WTC11 (cell line): Measurements from ENCODE around the gene TPR. TPM values are rescaled to one million over a fixed set of nuclear protein-coding genes. Genes with fewer than 3 reads are reported as not detected.

Source experiments
- ATAC-seq: fragments of 200-7000 bp; cut with Tn5 transposase; 2 replicates; pipeline ENCODE4 v1.10.0; 2021; ENCODE audit warnings: mild to moderate bottlenecking, moderate library complexity
- CTCF ChIA-PET: fragments of 300-600 bp; sonication (Branson Sonifier 250); formaldehyde crosslinking; loops from one replicate; lab custom pipeline; 2021; ENCODE audit warnings: antibody characterized with exemption; lab: Charles Lee
- POLR2A ChIA-PET: fragments of 350-600 bp; sonication (Branson Sonifier 250); formaldehyde crosslinking; loops from one replicate; lab custom pipeline; 2021; ENCODE audit warnings: antibody characterized with exemption; lab: Charles Lee
- DNase-seq: peaks from one replicate; pipeline ENCODE4 v3.0.0; 2021; ENCODE audit warnings: low spot score
- H3K27ac Mint-ChIP-seq: 2 replicates; pipeline ENCODE4 v1.8.0; 2021; ENCODE audit warnings: mixed read lengths
- H3K27me3 Mint-ChIP-seq: 2 replicates; pipeline ENCODE4 v1.8.0; 2021; ENCODE audit warnings: low read depth, mild to moderate bottlenecking, moderate library complexity, mixed read lengths
- H3K36me3 Mint-ChIP-seq: 2 replicates; pipeline ENCODE4 v1.8.0; 2021; ENCODE audit warnings: mixed read lengths
- H3K4me1 Mint-ChIP-seq: 2 replicates; pipeline ENCODE4 v1.8.0; 2022; ENCODE audit warnings: mixed read lengths
- H3K4me3 Mint-ChIP-seq: 2 replicates; pipeline ENCODE4 v1.8.0; 2021; ENCODE audit warnings: mild to moderate bottlenecking, moderate library complexity, mixed read lengths
- H3K9me3 Mint-ChIP-seq: 2 replicates; pipeline ENCODE4 v1.8.0; 2021; ENCODE audit warnings: mixed read lengths
- HMGA2 ChIP-seq: fragments of 250-450 bp; sonication (Bioruptor Pico); IDR thresholded peaks from 2 replicates; pipeline ENCODE4 v1.4.0; 2021; ENCODE audit warnings: mild to moderate bottlenecking, moderate library complexity
- KAT7 ChIP-seq: sonication (generic); formaldehyde crosslinking; IDR thresholded peaks from 2 replicates; pipeline ENCODE4 v1.8.1; 2023; ENCODE audit warnings: missing genetic modification reagents, mild to moderate bottlenecking, borderline replicate concordance
- NFATC4 ChIP-seq: fragments of 250-450 bp; sonication (Bioruptor Pico); IDR thresholded peaks from 2 replicates; pipeline ENCODE4 v1.9.0; 2021; ENCODE audit warnings: mild to moderate bottlenecking
- NR2C2 ChIP-seq: sonication (generic); formaldehyde crosslinking; IDR thresholded peaks from 2 replicates; pipeline ENCODE4 v1.8.0; 2022; ENCODE audit warnings: mild to moderate bottlenecking, missing genetic modification reagents
- TCF7 ChIP-seq: sonication (generic); formaldehyde crosslinking; IDR thresholded peaks from 2 replicates; pipeline ENCODE4 v1.8.0; 2022; ENCODE audit warnings: mild to moderate bottlenecking, low read depth, missing genetic modification reagents, moderate library complexity
- total RNA-seq: library from RNA; stranded (reverse); gene quantifications from 3 replicates; pipeline ENCODE4 v1.2.3, GENCODE V29; 2021
- TF ChIP-seq, protein P1 (sequence below): sonication (generic); formaldehyde crosslinking; IDR thresholded peaks from 2 replicates; pipeline ENCODE4 v1.8.1; 2022; ENCODE audit warnings: low read depth, mild to moderate bottlenecking, moderate library complexity, missing genetic modification reagents, borderline replicate concordance
- TF ChIP-seq, protein P2 (sequence below): fragments of 200-600 bp; IDR thresholded peaks from 2 replicates; pipeline ENCODE4 v1.8.0; 2022; ENCODE audit warnings: antibody characterized with exemption
- TF ChIP-seq, protein P3 (sequence below): fragments of 250-450 bp; sonication (Bioruptor Pico); IDR thresholded peaks from 2 replicates; pipeline ENCODE4 v1.9.0; 2021; ENCODE audit warnings: mild to moderate bottlenecking, borderline replicate concordance
- TF ChIP-seq, protein P4 (sequence below): sonication (generic); formaldehyde crosslinking; IDR thresholded peaks from 2 replicates; pipeline ENCODE4 v1.8.0; 2022; ENCODE audit warnings: mild to moderate bottlenecking, missing genetic modification reagents
- TF ChIP-seq, protein P5 (sequence below): fragments of 250-450 bp; sonication (Bioruptor Pico); IDR thresholded peaks from 2 replicates; pipeline ENCODE4 v1.9.0; 2021; ENCODE audit warnings: moderate library complexity, mild to moderate bottlenecking, inconsistent platforms, borderline replicate concordance

The TPR gene
- total RNA-seq, 1 experiment from 2014 or later, result 119 TPM

DNA sequence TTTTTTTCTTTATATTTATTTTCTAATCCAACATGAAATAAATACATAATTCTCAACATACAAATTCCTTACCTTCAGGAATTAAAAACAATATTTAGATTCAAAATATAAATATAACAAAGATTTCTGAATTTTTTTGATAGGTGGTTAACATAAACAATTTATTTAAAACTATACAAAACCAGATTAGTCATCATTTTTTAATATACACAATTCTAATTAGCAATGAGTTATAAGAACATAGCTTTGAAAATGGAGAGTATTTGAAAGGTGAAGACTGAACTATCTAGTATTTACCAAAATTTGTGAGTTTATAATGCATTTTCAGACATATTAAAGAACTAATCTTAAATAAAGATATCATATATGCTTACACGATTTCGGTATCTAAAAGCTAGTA is 37.5 kb downstream of the TPR start (continued):
- TF ChIP-seq, protein P1, sequence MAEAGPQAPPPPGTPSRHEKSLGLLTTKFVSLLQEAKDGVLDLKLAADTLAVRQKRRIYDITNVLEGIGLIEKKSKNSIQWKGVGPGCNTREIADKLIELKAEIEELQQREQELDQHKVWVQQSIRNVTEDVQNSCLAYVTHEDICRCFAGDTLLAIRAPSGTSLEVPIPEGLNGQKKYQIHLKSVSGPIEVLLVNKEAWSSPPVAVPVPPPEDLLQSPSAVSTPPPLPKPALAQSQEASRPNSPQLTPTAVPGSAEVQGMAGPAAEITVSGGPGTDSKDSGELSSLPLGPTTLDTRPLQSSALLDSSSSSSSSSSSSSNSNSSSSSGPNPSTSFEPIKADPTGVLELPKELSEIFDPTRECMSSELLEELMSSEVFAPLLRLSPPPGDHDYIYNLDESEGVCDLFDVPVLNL, result no peak

DNA sequence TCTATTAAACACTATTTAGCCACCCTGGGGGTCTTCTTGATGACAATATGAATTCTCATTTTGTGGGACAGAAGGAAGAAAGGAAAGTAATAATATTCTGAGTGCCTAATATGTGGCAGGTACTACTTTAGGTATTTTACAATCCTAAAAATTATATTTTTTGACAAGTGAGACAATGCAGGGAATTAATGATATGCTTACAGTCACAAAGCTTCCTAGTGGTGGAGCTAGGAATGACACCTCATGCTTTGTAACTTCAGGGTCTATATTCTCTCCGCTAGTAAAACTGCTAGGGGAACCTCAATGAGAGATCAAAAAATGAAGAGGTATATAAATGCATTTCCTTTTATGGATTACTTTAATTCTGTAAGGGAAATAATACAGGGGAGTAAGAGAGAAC is 44.3 kb downstream of the TPR start:
- ATAC-seq, result peak; percentile 59; the same call in 1 of the 2 replicates
- Mint-ChIP-seq H3K36me3 (peaks cover 55% of the 10 kb centered on the region), H3K4me1 (no peaks in the 10 kb centered on the region), H3K27me3 (no peaks in the 10 kb centered on the region), H3K4me3 (no peak overlapping the region), H3K9me3 (no peaks in the 10 kb centered on the region), H3K27ac (no peak overlapping the region)
- DNase-seq, result no peak
- TF ChIP-seq, protein P2, sequence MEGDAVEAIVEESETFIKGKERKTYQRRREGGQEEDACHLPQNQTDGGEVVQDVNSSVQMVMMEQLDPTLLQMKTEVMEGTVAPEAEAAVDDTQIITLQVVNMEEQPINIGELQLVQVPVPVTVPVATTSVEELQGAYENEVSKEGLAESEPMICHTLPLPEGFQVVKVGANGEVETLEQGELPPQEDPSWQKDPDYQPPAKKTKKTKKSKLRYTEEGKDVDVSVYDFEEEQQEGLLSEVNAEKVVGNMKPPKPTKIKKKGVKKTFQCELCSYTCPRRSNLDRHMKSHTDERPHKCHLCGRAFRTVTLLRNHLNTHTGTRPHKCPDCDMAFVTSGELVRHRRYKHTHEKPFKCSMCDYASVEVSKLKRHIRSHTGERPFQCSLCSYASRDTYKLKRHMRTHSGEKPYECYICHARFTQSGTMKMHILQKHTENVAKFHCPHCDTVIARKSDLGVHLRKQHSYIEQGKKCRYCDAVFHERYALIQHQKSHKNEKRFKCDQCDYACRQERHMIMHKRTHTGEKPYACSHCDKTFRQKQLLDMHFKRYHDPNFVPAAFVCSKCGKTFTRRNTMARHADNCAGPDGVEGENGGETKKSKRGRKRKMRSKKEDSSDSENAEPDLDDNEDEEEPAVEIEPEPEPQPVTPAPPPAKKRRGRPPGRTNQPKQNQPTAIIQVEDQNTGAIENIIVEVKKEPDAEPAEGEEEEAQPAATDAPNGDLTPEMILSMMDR, result peak; percentile 39; the same call in 1 of the 2 replicates
- TF ChIP-seq NR2C2 (CRISPR knock-in tag), result no peak
- POLR2A ChIA-PET, result no interaction called here
- CTCF ChIA-PET, result interaction anchor here (1.0 to 5.1 kb wide), 13 partner anchors 9 to 74 kb away, joined by 3 to 31 read pairs (median 6); partner anchors contain the start of genes ODR4 and TPR

DNA sequence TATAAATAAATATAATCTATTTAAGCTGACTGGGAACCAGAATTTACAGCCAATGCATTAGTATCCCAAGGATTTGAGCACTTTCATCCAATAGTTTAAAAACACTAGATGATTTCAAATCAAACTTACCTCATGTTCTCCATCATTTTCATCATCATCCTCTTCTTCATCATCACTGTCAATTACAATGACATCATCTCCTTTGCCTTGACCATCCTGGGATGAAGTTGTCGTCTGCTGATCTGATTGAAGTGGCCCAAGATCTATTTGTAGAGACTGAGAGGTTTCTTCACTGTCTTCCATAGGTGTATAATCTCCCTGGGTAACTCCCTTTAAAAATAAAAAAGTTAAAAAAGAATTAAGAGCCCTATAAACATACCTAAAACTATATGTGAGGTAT is 47.7 kb downstream of the TPR start:
- ATAC-seq, result no peak
- no peaks in the 10 kb centered on the region for H3K9me3 Mint-ChIP-seq
- peak; percentile 13; the same call in 1 of the 2 replicates for TF ChIP-seq HMGA2
- TF ChIP-seq, protein P3, sequence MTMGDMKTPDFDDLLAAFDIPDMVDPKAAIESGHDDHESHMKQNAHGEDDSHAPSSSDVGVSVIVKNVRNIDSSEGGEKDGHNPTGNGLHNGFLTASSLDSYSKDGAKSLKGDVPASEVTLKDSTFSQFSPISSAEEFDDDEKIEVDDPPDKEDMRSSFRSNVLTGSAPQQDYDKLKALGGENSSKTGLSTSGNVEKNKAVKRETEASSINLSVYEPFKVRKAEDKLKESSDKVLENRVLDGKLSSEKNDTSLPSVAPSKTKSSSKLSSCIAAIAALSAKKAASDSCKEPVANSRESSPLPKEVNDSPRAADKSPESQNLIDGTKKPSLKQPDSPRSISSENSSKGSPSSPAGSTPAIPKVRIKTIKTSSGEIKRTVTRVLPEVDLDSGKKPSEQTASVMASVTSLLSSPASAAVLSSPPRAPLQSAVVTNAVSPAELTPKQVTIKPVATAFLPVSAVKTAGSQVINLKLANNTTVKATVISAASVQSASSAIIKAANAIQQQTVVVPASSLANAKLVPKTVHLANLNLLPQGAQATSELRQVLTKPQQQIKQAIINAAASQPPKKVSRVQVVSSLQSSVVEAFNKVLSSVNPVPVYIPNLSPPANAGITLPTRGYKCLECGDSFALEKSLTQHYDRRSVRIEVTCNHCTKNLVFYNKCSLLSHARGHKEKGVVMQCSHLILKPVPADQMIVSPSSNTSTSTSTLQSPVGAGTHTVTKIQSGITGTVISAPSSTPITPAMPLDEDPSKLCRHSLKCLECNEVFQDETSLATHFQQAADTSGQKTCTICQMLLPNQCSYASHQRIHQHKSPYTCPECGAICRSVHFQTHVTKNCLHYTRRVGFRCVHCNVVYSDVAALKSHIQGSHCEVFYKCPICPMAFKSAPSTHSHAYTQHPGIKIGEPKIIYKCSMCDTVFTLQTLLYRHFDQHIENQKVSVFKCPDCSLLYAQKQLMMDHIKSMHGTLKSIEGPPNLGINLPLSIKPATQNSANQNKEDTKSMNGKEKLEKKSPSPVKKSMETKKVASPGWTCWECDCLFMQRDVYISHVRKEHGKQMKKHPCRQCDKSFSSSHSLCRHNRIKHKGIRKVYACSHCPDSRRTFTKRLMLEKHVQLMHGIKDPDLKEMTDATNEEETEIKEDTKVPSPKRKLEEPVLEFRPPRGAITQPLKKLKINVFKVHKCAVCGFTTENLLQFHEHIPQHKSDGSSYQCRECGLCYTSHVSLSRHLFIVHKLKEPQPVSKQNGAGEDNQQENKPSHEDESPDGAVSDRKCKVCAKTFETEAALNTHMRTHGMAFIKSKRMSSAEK (CRISPR knock-in tag), result no peak
- TF ChIP-seq, all 79 proteins: peak for 1
- Mint-ChIP-seq H3K4me1 (no peaks in the 10 kb centered on the region), H3K4me3 (no peak overlapping the region), H3K27me3 (no peaks in the 10 kb centered on the region), H3K27ac (no peak overlapping the region), H3K36me3 (peaks cover 49% of the 10 kb centered on the region)
- no peak for DNase-seq
- CTCF ChIA-PET, result interaction anchor here (5.1 kb wide), 1 partner anchor 48 kb away, joined by 31 read pairs; the partner anchor contains the start of genes ODR4 and TPR
- POLR2A ChIA-PET, result no interaction called here

DNA sequence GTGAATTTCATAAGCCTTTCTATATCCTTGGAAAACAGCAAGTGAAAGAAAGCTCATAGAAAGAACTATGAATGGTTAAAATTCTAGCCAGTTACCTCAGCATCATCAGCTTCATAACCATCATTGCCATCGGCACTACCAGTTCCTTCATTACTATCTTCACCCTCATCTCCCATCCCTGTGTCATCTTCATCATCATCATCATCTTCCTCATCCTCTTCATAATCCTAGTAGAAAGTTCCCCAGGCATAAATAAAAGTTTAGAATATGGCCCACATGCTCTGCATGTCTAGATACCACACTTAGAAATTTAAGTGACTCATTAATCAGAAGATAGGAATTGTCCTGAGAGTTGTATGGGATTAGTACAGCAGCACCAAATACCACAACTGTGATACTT is 49.0 kb downstream of the TPR start:
- Mint-ChIP-seq H3K4me1 (no peaks in the 10 kb centered on the region), H3K9me3 (no peaks in the 10 kb centered on the region), H3K4me3 (no peak overlapping the region), H3K27ac (no peak overlapping the region), H3K36me3 (peaks cover 57% of the 10 kb centered on the region), H3K27me3 (no peaks in the 10 kb centered on the region)
- DNase-seq (no peak), ATAC-seq (no peak)
- ChIA-PET POLR2A (no interaction called here), CTCF (interaction anchor here (0.9 to 2.6 kb wide), 5 partner anchors 8 to 49 kb away, joined by 3 to 16 read pairs (median 6); partner anchors contain the start of genes ODR4 and TPR)
- TF ChIP-seq, protein P4, sequence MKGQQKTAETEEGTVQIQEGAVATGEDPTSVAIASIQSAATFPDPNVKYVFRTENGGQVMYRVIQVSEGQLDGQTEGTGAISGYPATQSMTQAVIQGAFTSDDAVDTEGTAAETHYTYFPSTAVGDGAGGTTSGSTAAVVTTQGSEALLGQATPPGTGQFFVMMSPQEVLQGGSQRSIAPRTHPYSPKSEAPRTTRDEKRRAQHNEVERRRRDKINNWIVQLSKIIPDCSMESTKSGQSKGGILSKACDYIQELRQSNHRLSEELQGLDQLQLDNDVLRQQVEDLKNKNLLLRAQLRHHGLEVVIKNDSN, result no peak
- TF ChIP-seq NFATC4 (CRISPR knock-in tag), result no peak
- TF ChIP-seq KAT7, result no peak
- TF ChIP-seq TCF7 (CRISPR knock-in tag), result no peak
- TF ChIP-seq, protein P5, sequence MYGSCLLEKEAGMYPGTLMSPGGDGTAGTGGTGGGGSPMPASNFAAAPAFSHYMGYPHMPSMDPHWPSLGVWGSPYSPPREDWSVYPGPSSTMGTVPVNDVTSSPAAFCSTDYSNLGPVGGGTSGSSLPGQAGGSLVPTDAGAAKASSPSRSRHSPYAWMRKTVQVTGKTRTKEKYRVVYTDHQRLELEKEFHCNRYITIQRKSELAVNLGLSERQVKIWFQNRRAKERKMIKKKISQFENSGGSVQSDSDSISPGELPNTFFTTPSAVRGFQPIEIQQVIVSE (CRISPR knock-in tag), result no peak
